ENCODE results near the gene CAMK1G. TPM values are rescaled to one million over a fixed set of nuclear protein-coding genes. Genes with fewer than 3 reads are reported as not detected.

Gene CAMK1G
- total and polyA plus RNA-seq, 3 experiments from 2014 or later, result not detected

- H3K27me3 ChIP-seq (ENCODE audit: insufficient read depth, low read length, poor library complexity, severe bottlenecking), result no peaks in the 10 kb centered on the region
- H3K27me3 Mint-ChIP-seq, result peaks cover 0 to 1% of the 10 kb centered on the region in 2 donors
- H3K4me3 ChIP-seq (ENCODE audit: low read length), result no peak overlapping the region
- ChIA-PET CTCF (no interaction called here), POLR2A (no interaction called here)
- H3K9me3 ChIP-seq (ENCODE audit: low read length), result no peaks in the 10 kb centered on the region
- DNase-seq, result no peak
- H3K4me3 Mint-ChIP-seq, result no peak overlapping the region
- no peaks in the 10 kb centered on the region for H3K36me3 ChIP-seq (ENCODE audit: insufficient read depth, low read length)
- no peak overlapping the region for H3K27ac ChIP-seq (ENCODE audit: low read depth, low read length)
- H3K4me1 Mint-ChIP-seq, result no peaks in the 10 kb centered on the region
- H3K27ac Mint-ChIP-seq, result peak overlapping the region in 2 of 8 donors; percentile 14 to 32
- H3K36me3 Mint-ChIP-seq, result peaks cover 0 to 2% (median 0%) of the 10 kb centered on the region in 3 donors
- no peaks in the 10 kb centered on the region for H3K9me3 Mint-ChIP-seq
- no peaks in the 10 kb centered on the region for H3K4me1 ChIP-seq (ENCODE audit: insufficient read depth, low read length)
Measured at GRCh38 chr1:209633335-209633997, 50.0 kb downstream of the CAMK1G start.

GRCh38 chr1:209634005-209634737, 50.7 kb downstream of the CAMK1G start:
- Mint-ChIP-seq H3K36me3 (peaks cover 0 to 2% (median 0%) of the 10 kb centered on the region in 3 donors), H3K4me3 (no peak overlapping the region), H3K9me3 (no peaks in the 10 kb centered on the region), H3K27me3 (peaks cover 0 to 1% of the 10 kb centered on the region in 2 donors), H3K4me1 (no peaks in the 10 kb centered on the region), H3K27ac (no peak overlapping the region)
- Histone ChIP-seq H3K4me1 (ENCODE audit: insufficient read depth, low read length) (no peaks in the 10 kb centered on the region), H3K4me3 (ENCODE audit: low read length) (no peak overlapping the region), H3K36me3 (ENCODE audit: insufficient read depth, low read length) (no peaks in the 10 kb centered on the region), H3K27ac (ENCODE audit: low read depth, low read length) (no peak overlapping the region), H3K9me3 (ENCODE audit: low read length) (no peaks in the 10 kb centered on the region), H3K27me3 (ENCODE audit: insufficient read depth, low read length, poor library complexity, severe bottlenecking) (no peaks in the 10 kb centered on the region)
- CTCF ChIA-PET, result interaction anchor here (1.2 kb wide), 1 partner anchor 114 kb away, joined by 3 read pairs; no protein-coding TSS in a partner anchor
- DNase-seq, result no peak
- POLR2A ChIA-PET, result no interaction called here

- no peaks in the 10 kb centered on the region for H3K4me1 Mint-ChIP-seq
- POLR2A ChIA-PET, result no interaction called here
- no peak overlapping the region for H3K4me3 ChIP-seq (ENCODE audit: low read length)
- no peaks in the 10 kb centered on the region for H3K4me1 ChIP-seq (ENCODE audit: insufficient read depth, low read length)
- H3K27me3 ChIP-seq (ENCODE audit: insufficient read depth, low read length, poor library complexity, severe bottlenecking), result no peaks in the 10 kb centered on the region
- H3K27ac Mint-ChIP-seq, result peak overlapping the region in 1 of 8 donors; percentile 55
- H3K9me3 Mint-ChIP-seq, result no peaks in the 10 kb centered on the region
- H3K36me3 ChIP-seq (ENCODE audit: insufficient read depth, low read length), result no peaks in the 10 kb centered on the region
- peaks cover 0 to 2% (median 0%) of the 10 kb centered on the region in 3 donors for H3K36me3 Mint-ChIP-seq
- no peak overlapping the region for H3K27ac ChIP-seq (ENCODE audit: low read depth, low read length)
- peaks cover 0 to 1% of the 10 kb centered on the region in 2 donors for H3K27me3 Mint-ChIP-seq
- CTCF ChIA-PET, result interaction anchor here (1.7 kb wide), 1 partner anchor 8 kb away, joined by 6 read pairs; no protein-coding TSS in a partner anchor
- H3K9me3 ChIP-seq (ENCODE audit: low read length), result no peaks in the 10 kb centered on the region
- DNase-seq, result no peak
- no peak overlapping the region for H3K4me3 Mint-ChIP-seq
Measured at GRCh38 chr1:209635850-209636249, 52.3 kb downstream of the CAMK1G start.

GRCh38 chr1:209641832-209642172, 58.3 kb downstream of the CAMK1G start:
- Histone ChIP-seq H3K36me3 (ENCODE audit: insufficient read depth, low read length) (no peaks in the 10 kb centered on the region), H3K4me3 (ENCODE audit: low read length) (no peak overlapping the region), H3K27me3 (ENCODE audit: insufficient read depth, low read length, poor library complexity, severe bottlenecking) (no peaks in the 10 kb centered on the region), H3K4me1 (ENCODE audit: insufficient read depth, low read length) (no peaks in the 10 kb centered on the region), H3K27ac (ENCODE audit: low read depth, low read length) (no peak overlapping the region), H3K9me3 (ENCODE audit: low read length) (no peaks in the 10 kb centered on the region)
- H3K9me3 Mint-ChIP-seq, result no peaks in the 10 kb centered on the region
- no peak for DNase-seq
- CTCF ChIA-PET, result no interaction called here
- H3K4me3 Mint-ChIP-seq, result no peak overlapping the region
- H3K27ac Mint-ChIP-seq, result no peak overlapping the region
- no peaks in the 10 kb centered on the region for H3K27me3 Mint-ChIP-seq
- POLR2A ChIA-PET, result no interaction called here
- H3K36me3 Mint-ChIP-seq, result peaks cover 0 to 2% (median 0%) of the 10 kb centered on the region in 3 donors
- no peaks in the 10 kb centered on the region for H3K4me1 Mint-ChIP-seq

GRCh38 chr1:209642816-209643215, 59.3 kb downstream of the CAMK1G start:
- CTCF ChIA-PET, result interaction anchor here (1.6 kb wide), 1 partner anchor 7 kb away, joined by 6 read pairs; no protein-coding TSS in a partner anchor
- Mint-ChIP-seq H3K4me1 (no peaks in the 10 kb centered on the region), H3K27ac (peak overlapping the region in 1 of 8 donors; percentile 30), H3K4me3 (peak overlapping the region in 1 of 7 donors; percentile 69), H3K9me3 (no peaks in the 10 kb centered on the region), H3K36me3 (peaks cover 0 to 2% (median 0%) of the 10 kb centered on the region in 3 donors), H3K27me3 (no peaks in the 10 kb centered on the region)
- Histone ChIP-seq H3K36me3 (ENCODE audit: insufficient read depth, low read length) (no peaks in the 10 kb centered on the region), H3K9me3 (ENCODE audit: low read length) (no peaks in the 10 kb centered on the region), H3K27ac (ENCODE audit: low read depth, low read length) (no peak overlapping the region), H3K27me3 (ENCODE audit: insufficient read depth, low read length, poor library complexity, severe bottlenecking) (no peaks in the 10 kb centered on the region), H3K4me1 (ENCODE audit: insufficient read depth, low read length) (no peaks in the 10 kb centered on the region), H3K4me3 (ENCODE audit: low read length) (no peak overlapping the region)
- POLR2A ChIA-PET, result no interaction called here
- DNase-seq, result no peak

GRCh38 chr1:209643285-209644020, 59.9 kb downstream of the CAMK1G start:
- Mint-ChIP-seq H3K27ac (no peak overlapping the region), H3K36me3 (no peaks in the 10 kb centered on the region), H3K4me1 (no peaks in the 10 kb centered on the region), H3K9me3 (no peaks in the 10 kb centered on the region), H3K4me3 (no peak overlapping the region), H3K27me3 (peaks cover 0 to 2% of the 10 kb centered on the region in 2 donors)
- ChIA-PET CTCF (interaction anchor here (1.6 kb wide), 1 partner anchor 8 kb away, joined by 6 read pairs; no protein-coding TSS in a partner anchor), POLR2A (no interaction called here)
- no peaks in the 10 kb centered on the region for H3K9me3 ChIP-seq (ENCODE audit: low read length)
- no peaks in the 10 kb centered on the region for H3K27me3 ChIP-seq (ENCODE audit: insufficient read depth, low read length, poor library complexity, severe bottlenecking)
- DNase-seq, result no peak
- no peaks in the 10 kb centered on the region for H3K36me3 ChIP-seq (ENCODE audit: insufficient read depth, low read length)
- no peaks in the 10 kb centered on the region for H3K4me1 ChIP-seq (ENCODE audit: insufficient read depth, low read length)
- H3K4me3 ChIP-seq (ENCODE audit: low read length), result no peak overlapping the region
- H3K27ac ChIP-seq (ENCODE audit: low read depth, low read length), result no peak overlapping the region

GRCh38 chr1:209645574-209646452, 62.3 kb downstream of the CAMK1G start:
- H3K36me3 Mint-ChIP-seq, result no peaks in the 10 kb centered on the region
- no peak for DNase-seq

More at GRCh38 chr1:209645574-209646452, 62.3 kb downstream of the CAMK1G start:
- CTCF ChIA-PET, result interaction anchor here (1.0 kb wide), 1 partner anchor 14 kb away, joined by 3 read pairs; no protein-coding TSS in a partner anchor
- POLR2A ChIA-PET, result no interaction called here
- no peaks in the 10 kb centered on the region for H3K4me1 ChIP-seq (ENCODE audit: insufficient read depth, low read length)
- peaks cover 0 to 7% (median 5%) of the 10 kb centered on the region in 3 donors for H3K4me1 Mint-ChIP-seq
- H3K27ac ChIP-seq (ENCODE audit: low read depth, low read length), result no peak overlapping the region
- no peaks in the 10 kb centered on the region for H3K36me3 ChIP-seq (ENCODE audit: insufficient read depth, low read length)
- peaks cover 0 to 2% of the 10 kb centered on the region in 2 donors for H3K27me3 Mint-ChIP-seq
- no peak overlapping the region for H3K27ac Mint-ChIP-seq
- H3K4me3 ChIP-seq (ENCODE audit: low read length), result no peak overlapping the region
- H3K9me3 ChIP-seq (ENCODE audit: low read length), result no peaks in the 10 kb centered on the region
- no peaks in the 10 kb centered on the region for H3K9me3 Mint-ChIP-seq
- no peak overlapping the region for H3K4me3 Mint-ChIP-seq
- no peaks in the 10 kb centered on the region for H3K27me3 ChIP-seq (ENCODE audit: insufficient read depth, low read length, poor library complexity, severe bottlenecking)
